Measurements from ENCODE around the gene PIK3AP1. TPM values are rescaled to one million over a fixed set of nuclear protein-coding genes. Genes with fewer than 3 reads are reported as not detected.
A peak's percentile ranks its signal among the peaks of the same experiment; 100 is the strongest.

The PIK3AP1 gene
- total and polyA plus RNA-seq, 10 donors, result 59.8 to 256 (median 183) TPM

DNA sequence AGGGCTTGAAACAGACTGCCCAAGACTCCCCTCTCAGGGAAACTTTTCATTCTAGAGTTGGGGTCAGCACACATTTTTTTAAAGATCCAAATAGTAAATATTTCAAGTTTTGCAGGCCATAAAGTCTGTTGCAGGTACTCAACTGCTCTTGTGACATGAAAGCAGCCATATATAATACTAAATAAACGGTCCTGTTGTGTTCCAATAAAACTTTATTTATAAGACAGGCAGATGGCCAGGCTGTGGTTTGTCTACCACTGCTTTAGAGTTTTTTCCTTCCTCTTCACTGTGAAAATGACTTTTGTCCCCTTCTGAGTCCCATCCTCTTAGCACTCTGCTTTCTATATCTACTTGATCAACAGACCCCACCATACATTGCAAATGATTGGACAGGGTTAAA is 93.0 kb downstream of the PIK3AP1 start:
- no peak for TF ChIP-seq POLR2AphosphoS5 (IDR thresholded peaks at IDR 0.05)
- no peak for TF ChIP-seq CTCF (IDR thresholded peaks at IDR 0.05 in 8 of 11, conservative IDR thresholded peaks at IDR 0.05 in 3 of 11)
- no peak for TF ChIP-seq POLR2A (IDR thresholded peaks at IDR 0.05)

GRCh38 chr10:96626795-96627194 is 93.5 kb downstream of the PIK3AP1 start:
- Histone ChIP-seq H3K27ac (no peak overlapping the region), H3K36me3 (peaks cover 4 to 100% (median 68%) of the 10 kb centered on the region in 6 donors), H3K4me3 (no peak overlapping the region), H3K4me1 (no peaks in the 10 kb centered on the region), H3K9me3 (no peaks in the 10 kb centered on the region), H3K27me3 (replicated peaks in 1 of 7) (no peaks in the 10 kb centered on the region)
- intact Hi-C loops (cut with DNase I; ENCODE audit: low total_unique reads), result no loop called here
- no peak for DNase-seq
- TF ChIP-seq CTCF (IDR thresholded peaks at IDR 0.05 in 8 of 11, conservative IDR thresholded peaks at IDR 0.05 in 3 of 11) (peak in 1 of 11 experiments; percentile 27), POLR2AphosphoS5 (IDR thresholded peaks at IDR 0.05) (no peak)
- 80 to 88% (median 87%) methylated on average over 5 of the region's 5 CpGs for WGBS, 5 donors

More for the DNA sequence above, 93.0 kb downstream of the PIK3AP1 start:
- Histone ChIP-seq H3K27me3 (replicated peaks in 1 of 7) (no peaks in the 10 kb centered on the region), H3K4me3 (no peak overlapping the region), H3K4me1 (peaks cover 0 to 4% (median 0%) of the 10 kb centered on the region in 6 donors), H3K27ac (no peak overlapping the region), H3K36me3 (peaks cover 4 to 100% (median 63%) of the 10 kb centered on the region in 6 donors), H3K9me3 (no peaks in the 10 kb centered on the region)
- WGBS, 5 donors, result 66 to 94% (median 83%) methylated on average over 1 of the region's 1 CpG
- intact Hi-C loops (cut with DNase I; ENCODE audit: low total_unique reads), result no loop called here
- DNase-seq, result no peak

DNA sequence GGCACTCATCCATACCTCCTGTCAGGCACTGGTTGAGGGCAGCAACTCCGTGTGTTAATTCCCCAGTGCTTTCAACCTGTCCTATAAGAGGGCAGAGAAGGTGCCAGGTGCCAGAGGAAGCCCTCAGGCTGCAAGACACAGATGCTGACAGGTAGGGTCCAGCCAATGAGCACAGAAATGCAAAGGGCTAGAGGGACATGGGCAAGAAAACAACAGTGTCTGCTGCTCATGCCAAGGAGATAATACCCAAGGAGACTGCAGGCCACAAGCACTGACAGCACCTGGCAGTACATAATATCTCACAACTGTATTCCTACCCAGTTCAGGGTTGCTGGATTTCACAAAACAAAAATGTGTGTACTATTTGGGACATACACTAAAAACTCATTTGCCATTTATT is 95.1 kb downstream of the PIK3AP1 start:
- no peak overlapping the region for H3K4me3 ChIP-seq
- WGBS, 5 donors, result 74 to 96% (median 80%) methylated on average over 1 of the region's 1 CpG
- DNase-seq, result no peak
- TF ChIP-seq POLR2AphosphoS5 (IDR thresholded peaks at IDR 0.05) (no peak), CTCF (IDR thresholded peaks at IDR 0.05 in 8 of 11, conservative IDR thresholded peaks at IDR 0.05 in 3 of 11) (no peak)
- H3K36me3 ChIP-seq, result peaks cover 4 to 100% (median 80%) of the 10 kb centered on the region in 6 donors
- no peak overlapping the region for H3K27ac ChIP-seq
- intact Hi-C loops (cut with DNase I; ENCODE audit: low total_unique reads), result no loop called here
- no peaks in the 10 kb centered on the region for H3K9me3 ChIP-seq
- H3K27me3 ChIP-seq (replicated peaks in 1 of 7), result no peaks in the 10 kb centered on the region
- H3K4me1 ChIP-seq, result no peaks in the 10 kb centered on the region

GRCh38 chr10:96622013-96622787 is 98.1 kb downstream of the PIK3AP1 start:
- Histone ChIP-seq H3K36me3 (peaks cover 4 to 100% (median 90%) of the 10 kb centered on the region in 6 donors), H3K27ac (no peak overlapping the region), H3K27me3 (replicated peaks in 1 of 7) (no peaks in the 10 kb centered on the region), H3K9me3 (no peaks in the 10 kb centered on the region), H3K4me3 (no peak overlapping the region), H3K4me1 (peaks cover 0 to 6% (median 2%) of the 10 kb centered on the region in 6 donors)
- TF ChIP-seq POLR2A (IDR thresholded peaks at IDR 0.05), result no peak
- TF ChIP-seq CTCF (IDR thresholded peaks at IDR 0.05 in 8 of 11, conservative IDR thresholded peaks at IDR 0.05 in 3 of 11), result no peak
- TF ChIP-seq POLR2AphosphoS5 (IDR thresholded peaks at IDR 0.05), result no peak
- intact Hi-C loops (cut with DNase I; ENCODE audit: low total_unique reads), result no loop called here
- WGBS, 5 donors, result 86 to 95% (median 93%) methylated on average over 6 of the region's 6 CpGs
- DNase-seq, result no peak
